ENCODE measurements around the gene CARD18.

- TF ChIP-seq CTCF (IDR thresholded peaks at IDR 0.05) (no peak), POLR2A (IDR thresholded peaks at IDR 0.05) (no peak)
These were observed 28.9 kb downstream of the CARD18 start for GRCh38 chr11:105110688-105111030.
